HG02759 (cell line): ENCODE results near the gene ERICH2.

ENCODE experiments used
- ATAC-seq: cut with Tn5 transposase; IDR thresholded peaks from one replicate; pipeline ENCODE4 v1.9.1; 2021; ENCODE audit warnings: mild to moderate bottlenecking, moderate library complexity; ENCODE audit not compliant: unreplicated experiment

The ERICH2 gene

DNA sequence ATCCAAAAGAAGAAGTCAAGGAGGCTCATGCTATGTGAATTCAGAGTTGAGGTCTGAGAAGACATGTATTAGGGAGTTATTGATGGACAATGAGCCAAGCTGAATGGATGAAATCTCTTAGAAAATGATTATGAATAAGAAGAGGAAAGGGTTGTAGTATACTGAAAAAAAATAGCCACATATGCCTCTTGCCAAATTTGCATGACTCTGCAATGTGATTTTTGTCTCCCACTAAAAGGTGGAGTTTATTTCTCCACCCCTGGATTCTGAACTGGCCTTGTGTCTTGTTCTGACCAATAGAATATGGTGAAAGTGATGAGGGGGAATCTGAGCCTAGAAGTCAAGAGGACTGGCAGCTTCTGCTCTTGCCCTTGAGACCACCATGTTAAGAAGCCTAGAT is 8.6 kb upstream of the ERICH2 start:
- ATAC-seq, result no peak

DNA sequence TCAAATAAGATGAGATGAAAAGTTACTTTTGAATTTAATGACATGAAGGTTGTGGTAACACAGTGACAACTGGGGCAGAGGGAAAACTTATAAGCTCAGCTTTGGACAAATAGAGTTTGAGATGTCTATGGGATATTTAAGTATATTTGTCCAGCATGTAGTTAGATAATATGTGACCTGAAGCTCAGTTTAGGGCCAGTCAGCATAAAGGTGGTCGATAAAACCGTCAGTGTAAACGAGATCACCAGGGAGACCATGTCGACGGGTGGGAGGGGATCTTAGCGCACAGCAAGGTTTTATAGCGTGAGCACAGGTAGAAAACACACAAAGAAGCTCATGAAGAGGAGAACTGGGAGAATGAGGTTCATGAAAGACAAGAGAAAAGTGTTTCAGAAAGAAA is 7.4 kb upstream of the ERICH2 start:
- ATAC-seq, result no peak

DNA sequence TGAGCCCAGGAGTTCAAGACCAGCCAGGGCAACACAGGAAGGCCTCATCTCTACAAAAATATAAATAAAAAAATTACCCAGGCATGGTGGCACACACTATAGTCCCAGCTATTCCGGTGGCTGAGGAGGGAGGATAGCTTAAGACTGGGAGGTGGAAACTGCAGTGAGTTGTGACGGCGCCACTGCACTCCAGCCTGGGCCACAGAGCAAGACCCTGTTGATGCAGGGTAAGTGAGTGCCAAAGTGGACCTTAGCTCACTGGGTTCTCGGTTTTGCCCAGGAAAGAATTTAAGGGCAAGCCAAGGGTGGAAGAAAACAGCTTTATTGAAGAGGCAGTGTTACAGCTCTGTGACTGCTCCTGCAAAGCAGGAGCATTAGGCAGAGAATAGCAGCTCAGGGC is 6.9 kb upstream of the ERICH2 start:
- ATAC-seq, result no peak

DNA sequence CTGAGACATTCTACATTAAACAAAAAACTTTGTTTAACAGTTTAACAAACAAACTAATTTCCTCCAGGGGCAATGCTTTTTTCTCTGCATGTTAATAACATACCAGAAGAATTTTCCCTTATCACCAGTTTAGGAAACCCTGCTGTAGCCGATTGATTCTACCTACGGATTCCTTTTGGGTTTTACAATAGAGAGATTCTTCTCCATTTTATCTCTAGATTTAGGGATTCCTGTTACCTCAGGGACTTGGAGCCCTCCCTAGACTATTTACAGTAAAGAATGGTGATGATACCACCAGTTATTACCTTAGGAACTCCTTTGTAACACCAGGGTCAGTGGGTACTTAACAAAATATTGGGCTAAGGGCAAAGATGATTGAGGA is 5.3 kb upstream of the ERICH2 start:
- no peak for ATAC-seq

DNA sequence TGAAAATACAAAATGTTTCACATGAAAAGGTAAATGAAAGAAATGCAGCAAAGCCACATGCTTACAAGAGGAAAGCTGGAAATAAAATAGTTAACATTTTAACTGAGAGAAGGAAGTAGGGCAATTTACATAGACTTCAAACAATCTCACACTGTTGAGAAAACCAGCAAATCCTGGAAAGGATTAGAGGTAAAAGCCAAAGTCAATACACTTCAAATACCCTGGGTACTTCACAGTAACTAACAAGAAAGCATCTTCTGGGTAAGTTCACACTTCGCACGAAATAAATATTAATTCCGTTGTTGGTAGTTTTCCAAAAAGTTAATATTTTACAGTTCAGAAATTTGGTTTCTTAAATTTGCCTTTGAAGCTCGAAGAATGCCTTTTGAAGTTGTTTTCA is 3.5 kb upstream of the ERICH2 start:
- no peak for ATAC-seq

DNA sequence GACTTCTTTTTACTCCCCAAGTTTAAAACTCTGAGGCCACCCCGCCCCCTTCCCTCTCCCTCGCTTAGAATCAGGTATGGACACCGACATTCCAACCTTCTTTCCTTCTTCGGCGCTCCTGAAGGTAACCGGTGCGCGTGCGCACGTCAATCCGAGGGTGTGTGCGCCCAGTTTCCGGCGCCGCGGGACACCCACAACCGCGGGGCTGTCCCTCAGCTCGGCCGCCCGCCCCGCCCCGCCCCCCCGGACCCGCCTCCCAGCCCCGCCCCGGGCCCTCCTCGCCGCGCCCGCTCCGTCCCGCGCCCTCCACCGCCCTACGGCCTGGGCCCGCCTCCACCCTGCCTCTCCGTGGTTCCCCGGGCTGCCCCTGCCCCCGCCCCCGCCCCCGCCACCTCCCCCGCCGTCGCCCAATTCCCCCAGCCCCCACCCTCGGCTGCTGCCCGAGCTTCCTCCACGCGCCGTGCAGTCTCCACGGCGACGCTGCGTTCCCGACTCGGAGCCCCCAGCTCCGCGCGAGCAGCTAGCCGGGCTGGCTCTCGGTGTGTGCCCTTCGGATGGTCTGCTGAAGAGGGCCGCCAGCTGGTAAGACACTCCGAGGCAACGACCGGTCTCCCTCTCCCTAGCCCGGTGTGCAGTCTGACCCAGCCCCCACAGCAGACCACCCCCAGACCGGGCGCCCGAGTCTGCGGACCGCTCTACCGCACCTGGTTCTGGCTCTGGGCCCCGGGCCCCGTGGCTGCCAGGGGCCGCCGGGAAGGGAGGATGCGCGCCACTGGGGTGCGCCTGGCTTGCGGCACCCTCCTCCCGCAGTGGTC is 635 bp downstream of the ERICH2 start:
- peak; percentile 88 for ATAC-seq

DNA sequence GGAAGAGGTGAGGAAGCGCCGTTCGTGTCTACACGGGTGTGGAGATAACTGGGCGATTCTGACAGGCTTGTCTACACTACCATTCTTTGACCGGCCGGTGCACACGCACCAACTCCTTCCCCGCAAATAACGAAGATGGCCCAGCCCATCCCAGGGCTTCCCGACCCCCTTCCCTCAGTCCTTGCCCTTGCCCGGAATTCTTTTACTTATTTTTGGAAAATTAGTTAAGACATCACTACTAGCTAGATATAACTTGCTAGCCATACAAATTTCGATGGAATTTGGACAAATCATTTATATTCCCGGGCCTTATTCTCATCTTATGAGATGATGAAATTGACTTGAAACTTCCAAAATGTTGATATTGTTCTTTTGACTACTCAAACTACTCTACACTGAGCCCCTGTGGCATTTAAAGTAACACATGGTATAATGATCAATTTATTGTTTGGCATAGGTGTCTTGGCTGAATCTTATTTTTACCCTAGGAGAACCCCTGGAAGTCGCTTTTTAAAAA is 1.3 kb downstream of the ERICH2 start:
- no peak for ATAC-seq

DNA sequence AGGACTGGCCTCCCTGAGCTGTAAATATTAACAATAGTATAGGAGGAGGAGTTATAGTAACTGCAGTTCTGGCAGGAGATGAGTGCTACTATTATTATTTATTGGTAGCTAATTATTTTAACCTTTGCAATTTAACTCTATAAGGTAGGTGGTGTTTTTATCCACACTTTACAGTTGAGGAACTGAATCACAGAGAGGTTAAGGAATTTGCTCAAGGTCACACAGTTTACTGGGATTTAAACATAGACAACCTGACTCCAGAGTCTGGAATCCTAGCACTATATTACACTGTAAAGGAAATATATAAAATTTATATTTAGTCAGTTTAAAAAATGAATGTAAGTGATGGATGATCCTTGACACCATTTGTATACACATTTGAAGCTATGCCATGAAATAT is 2.1 kb downstream of the ERICH2 start:
- ATAC-seq, result no peak

DNA sequence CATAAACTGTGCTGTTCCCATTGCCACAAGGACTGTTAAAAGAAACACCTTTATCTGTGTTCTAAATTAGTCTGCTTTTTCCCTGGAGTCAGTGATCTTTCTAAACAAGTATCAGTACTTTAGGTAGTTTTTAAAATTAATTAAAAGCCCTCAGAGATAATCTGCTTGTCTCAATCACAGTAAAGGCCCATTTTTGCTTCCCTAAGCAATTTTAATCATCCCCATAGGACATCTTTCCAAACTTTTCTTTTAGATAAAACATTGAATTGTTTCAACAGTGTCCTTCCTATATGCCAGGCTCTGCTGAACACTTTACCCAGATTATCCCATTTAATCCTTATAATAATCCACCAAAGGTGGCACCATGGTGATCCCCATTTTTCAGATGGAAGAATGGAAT is 3.9 kb downstream of the ERICH2 start:
- no peak for ATAC-seq

DNA sequence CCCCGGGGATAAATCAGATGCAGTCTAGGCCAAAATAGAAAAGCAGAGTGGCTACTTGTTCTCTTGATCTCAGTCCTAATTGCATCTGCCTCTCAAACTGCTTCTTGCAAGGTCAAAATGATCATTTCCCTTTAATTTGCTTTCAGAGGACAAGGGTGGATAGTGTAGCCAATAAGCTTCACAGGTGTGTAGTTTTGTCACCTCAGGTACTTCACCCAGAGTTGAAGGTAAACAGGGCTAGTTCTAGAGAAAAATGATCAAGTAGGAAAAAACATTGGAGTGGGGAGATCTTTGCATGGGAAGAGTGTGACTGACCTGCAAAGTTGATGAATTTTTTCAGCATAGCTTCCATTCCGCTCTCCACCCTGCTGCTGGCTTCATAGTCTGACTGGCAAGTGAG is 8.7 kb downstream of the ERICH2 start:
- no peak for ATAC-seq

DNA sequence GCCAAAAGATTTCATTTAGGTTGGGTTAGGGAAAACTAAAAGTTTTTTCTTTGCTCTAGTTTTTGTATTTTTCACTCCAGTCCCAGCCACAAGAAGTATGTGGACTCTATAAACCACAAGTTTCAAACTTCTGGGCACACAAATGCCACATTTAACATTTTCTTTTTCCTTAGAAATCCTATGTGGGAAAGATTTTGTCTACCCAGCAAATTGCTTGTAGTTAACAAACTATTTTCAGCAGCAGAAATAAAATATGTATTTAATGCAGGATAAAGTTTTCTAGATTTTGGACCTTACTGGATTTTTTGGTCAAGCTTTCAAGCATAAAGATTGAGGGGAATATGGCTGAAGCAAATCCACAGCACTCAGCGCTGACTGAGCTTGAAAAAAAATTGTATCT is 9.1 kb downstream of the ERICH2 start:
- no peak for ATAC-seq

DNA sequence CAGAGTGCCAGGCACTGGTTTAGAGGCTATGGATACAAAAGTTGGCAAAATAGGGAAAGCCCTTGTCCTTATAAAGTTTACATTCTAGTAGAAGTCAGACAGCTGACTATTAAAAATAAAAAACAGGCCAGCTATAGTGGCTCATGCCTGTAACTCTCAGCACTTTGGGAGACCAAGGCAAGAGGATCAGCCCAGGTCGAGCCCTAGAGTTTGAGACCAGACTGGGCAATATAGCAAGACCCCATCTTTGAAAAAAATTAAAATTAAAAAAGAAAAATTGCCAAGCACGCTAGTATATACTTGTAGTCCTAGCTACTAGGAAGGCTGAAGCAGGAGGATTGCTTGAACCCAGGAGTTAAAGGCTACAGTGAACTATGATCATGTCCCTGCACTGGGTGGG is 12.5 kb downstream of the ERICH2 start:
- no peak for ATAC-seq

DNA sequence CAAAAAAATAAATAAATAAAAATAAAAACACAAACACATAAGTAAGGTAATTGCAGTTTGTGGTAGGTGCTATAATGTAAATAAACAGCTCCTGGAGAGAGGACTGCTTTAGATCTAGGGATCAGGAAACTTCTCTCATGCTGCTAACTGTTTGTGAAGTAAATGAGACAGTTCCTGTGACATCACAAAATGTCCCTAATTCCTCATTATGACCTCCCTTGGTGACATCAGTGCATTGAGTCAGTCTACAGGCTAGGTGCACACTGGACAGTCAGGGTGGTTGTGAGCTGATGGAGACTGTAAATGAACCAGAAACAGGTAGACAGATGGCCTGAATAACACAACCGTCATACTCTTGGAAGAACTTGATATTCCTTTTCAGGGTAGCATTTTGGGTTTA is 13.4 kb downstream of the ERICH2 start:
- ATAC-seq, result no peak

DNA sequence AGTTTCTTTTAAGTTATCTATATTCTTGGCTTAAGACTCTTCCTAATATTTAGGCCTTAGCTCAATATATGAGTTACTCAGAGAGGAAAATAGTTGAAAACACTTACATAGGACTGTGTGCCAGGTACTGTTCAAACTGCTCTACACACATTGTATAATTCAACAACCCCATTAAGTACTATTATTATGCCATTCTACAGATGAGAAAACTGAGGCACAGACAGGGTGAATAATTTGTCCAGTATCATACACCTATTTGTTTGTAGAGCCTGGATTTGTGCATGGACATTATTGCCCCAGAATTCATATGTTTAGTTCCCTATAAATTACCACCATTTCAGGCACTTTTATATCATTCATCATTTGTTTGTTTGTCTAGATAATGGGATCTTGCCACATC is 28.8 kb downstream of the ERICH2 start:
- no peak for ATAC-seq

DNA sequence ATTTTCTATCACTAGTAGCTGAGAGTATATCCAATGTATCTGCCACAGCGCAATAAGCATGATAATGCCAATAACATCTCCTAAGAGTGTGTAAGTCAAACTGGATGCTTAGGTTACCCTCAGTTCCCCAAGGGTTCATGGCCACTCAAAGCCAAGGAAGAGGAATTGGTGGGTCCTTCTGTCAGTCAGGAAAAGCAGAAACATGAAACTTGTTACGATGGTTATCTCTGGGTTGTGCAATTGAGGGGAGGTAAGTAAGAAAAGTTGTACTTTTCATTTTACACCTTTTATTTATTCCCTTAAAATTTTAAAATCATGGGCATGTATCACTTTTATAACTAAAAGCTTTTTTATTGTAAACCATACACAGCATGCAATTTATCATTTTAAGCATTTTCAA is 36.4 kb downstream of the ERICH2 start:
- ATAC-seq, result no peak

DNA sequence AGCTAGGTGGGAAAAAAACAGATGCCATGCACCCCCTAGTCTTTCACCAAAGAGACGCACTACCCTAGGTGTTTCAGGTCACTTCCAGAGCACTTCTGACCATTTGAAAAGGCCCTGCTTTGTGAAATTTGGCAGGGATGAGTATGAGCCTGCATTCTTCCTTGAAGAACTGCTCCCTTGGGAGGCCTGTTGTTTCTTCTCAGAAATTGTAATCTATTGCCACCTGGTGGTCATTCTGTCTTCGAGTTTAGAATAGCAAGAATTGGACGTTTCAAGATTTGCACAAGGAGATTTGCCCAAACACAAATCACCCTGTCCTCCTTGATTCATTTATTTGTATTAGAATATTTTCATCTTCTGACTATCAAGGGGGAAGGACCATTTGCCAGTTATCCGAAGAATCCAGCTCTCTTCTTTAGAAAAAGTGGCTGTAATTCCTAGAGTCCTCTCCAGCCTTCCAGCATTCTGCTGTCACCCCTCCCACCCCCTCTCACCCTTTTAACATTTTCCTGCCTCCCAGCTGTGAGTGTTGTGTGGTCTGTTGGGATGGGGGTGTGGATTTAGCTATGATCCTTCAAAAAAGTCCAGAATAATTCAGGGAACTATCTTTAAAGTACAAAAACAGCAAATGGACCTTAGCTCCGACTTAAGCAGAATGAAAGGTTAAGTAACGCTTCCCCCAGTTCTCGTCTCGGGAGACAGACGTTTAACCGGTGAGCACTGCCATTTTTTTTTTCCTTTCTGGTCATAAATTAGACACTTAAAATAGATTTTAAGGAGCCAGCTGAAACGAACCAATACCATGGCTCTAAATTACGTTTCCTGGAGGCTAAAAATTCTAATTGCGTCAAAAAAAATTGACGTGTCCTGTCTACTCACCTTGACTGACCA is 42.8 kb downstream of the ERICH2 start:
- no peak for ATAC-seq

DNA sequence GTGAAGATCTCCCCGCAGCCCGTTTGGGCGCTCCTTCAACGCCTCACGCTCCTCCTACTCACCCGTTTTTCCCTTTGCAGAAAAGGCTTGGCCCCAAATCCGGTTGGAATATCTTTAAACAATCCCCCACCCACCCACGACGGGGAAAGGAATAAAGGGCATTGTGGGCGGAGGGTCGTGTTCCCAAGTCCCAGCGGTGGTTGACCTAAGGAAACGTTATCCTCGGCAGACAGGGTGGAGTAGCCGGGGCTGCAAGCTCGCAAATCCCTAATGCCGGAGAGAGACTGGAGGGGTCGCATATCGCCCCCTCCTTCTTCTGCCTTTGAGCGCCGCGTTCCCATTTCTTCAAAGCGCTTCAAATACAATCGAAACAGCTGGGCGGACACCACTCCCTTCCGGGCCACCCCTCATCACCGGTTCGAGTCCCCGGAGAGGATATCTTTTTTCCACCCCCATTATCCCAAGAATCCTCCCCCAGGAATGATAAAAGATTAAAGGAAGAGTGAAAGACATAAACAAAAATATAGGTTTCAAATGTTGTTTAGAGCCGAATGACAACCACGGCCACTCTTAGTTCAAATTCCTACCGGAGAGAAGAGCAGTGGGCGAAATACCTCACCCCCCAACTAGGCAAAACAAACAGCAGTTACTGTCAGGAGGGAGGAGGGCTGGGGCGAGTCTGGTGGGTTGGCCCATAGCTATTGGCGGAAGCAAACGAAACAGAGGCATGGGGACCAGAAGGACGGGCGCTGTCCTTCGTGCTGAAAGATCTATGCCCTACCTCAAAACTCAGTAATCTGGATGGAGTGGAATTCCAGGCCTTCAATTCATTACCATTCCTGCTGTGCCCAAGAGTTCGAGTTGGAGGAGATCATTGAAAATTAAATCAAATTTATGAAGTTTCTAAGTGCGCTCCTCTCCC is 43.7 kb downstream of the ERICH2 start:
- ATAC-seq, result no peak

DNA sequence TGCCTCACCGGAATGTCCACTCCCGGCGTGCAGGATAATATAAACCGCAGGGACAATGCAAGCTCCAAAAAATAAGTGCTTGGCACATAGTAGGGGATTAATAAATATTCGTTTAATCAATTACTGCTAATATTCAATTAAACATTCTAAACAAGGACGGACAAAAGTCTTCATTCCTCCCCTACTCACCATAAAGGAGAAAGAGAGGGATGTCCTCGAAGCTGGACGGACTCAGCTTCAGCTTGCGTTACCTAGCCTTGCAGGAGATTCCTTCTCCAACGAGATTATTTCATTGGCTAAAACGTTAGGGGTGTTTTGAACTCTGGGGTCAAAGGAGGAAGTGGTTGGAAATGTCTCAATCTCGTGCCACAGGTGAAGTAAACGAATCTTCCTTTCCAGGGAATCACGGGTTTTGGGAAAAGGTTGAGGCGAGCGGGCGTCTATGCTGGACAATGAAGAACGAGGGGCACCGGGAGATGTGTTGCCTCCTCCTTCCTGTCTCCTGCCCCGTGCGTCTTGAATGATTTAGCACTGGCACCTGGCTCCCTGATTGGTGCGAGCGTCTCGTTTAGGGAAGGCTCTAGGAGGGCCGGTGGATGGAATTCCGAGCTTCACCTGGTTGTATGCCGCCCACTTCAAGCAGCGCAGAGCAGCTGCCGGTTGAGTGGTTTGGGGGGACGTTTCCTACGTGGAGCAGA is 44.5 kb downstream of the ERICH2 start:
- no peak for ATAC-seq

DNA sequence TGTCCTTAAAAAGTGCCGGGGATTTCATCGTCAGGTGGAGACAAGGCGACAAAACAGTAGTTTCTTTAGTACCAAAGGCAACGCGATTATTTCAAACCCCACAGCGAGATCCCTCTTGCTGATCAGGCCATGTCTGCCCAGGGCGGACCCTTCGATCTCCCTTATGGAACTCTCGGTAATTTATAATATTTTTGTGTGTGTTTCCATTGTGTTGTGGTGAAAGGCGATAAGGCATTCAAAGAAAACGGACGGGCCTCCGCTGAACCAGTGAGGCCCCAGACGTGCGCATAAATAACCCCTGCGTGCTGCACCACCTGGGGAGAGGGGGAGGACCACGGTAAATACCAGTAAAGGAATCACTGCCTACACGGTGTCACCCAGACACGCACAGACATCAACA is 45.1 kb downstream of the ERICH2 start:
- ATAC-seq, result no peak

DNA sequence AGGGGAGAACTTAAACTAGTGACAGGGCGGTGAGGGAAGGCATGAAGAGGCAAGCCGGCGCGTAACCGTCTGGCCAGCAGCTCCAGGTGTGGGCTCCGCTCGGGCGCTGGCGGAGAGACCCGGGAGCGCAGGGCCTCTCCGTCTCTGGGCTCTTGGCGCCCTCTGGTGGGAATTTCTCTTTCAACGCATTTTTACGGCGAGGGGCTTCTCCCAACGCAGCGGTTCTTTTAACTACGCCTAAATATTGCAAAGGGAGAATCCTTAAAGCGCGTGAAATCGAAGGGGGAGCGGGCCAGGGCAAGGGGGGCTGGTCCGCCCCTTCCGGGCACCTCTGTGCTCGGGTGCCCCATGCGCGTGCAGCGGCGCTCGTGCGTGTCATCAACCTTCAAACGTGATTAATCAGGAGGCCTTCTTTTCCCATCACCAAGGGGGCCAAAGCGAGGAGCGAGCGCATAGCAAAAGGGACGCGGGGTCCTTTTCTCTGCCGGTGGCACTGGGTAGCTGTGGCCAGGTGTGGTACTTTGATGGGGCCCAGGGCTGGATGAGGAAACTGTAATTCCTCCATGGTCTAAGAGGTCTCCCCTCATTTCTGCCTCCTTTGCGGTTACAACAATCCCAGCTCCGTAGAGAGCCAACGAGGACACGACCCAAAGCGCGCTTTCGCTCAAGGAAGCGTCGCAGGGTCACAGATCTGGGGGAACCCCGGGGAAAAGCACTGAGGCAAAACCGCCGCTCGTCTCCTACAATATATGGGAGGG is 45.7 kb downstream of the ERICH2 start:
- ATAC-seq, result peak; percentile 42
